K562 (cell line): Measurements from ENCODE around the gene MICAL2. TPM values are rescaled to one million over a fixed set of nuclear protein-coding genes. Genes with fewer than 3 reads are reported as not detected.

Experiments
- CHD1 ChIP-seq: fragments of 200-600 bp; sonication (generic); IDR thresholded peaks from one replicate; pipeline ENCODE4 v1.6.1; 2012; ENCODE audit warnings: mild to moderate bottlenecking, moderate library complexity, low read length, inconsistent platforms
- CTBP1 ChIP-seq: fragments of 450-650 bp; IDR thresholded peaks from 2 replicates; pipeline ENCODE4 v1.6.1; 2016; ENCODE audit warnings: borderline replicate concordance
- FOXP1 ChIP-seq: sonication (generic); formaldehyde crosslinking; IDR thresholded peaks from 2 replicates; pipeline ENCODE4 v1.8.0; 2022; ENCODE audit warnings: mild to moderate bottlenecking, missing genetic modification reagents
- HNRNPH1 ChIP-seq: fragments of 200-400 bp; formaldehyde crosslinking; optimal IDR thresholded peaks from 2 replicates; pipeline ENCODE3; 2017; ENCODE audit warnings: low read depth, mild to moderate bottlenecking, low read length, moderate library complexity
- KAT7 ChIP-seq: sonication (generic); formaldehyde crosslinking; IDR thresholded peaks from 2 replicates; pipeline ENCODE4 v1.8.0; 2022; ENCODE audit warnings: missing genetic modification reagents, mild to moderate bottlenecking, borderline replicate concordance
- NCOA1 ChIP-seq: fragments of 450-650 bp; IDR thresholded peaks from 2 replicates; pipeline ENCODE4 v1.6.1; 2016; ENCODE audit warnings: low read depth
- NR2C2 ChIP-seq, 2 experiments: fragments of 200-800 bp in 1 of 2; sonication (Bioruptor generic) in 1 of 2; sonication (generic) in 1 of 2; formaldehyde crosslinking in 1 of 2; IDR thresholded peaks; 2 replicates each; pipeline versions ENCODE4 v1.6.1 to v1.8.0; 2016 to 2022; ENCODE audit warnings: mild to moderate bottlenecking in 1 of 2, missing compliant biosample characterization in 1 of 2, missing genetic modification characterization in 1 of 2, missing genetic modification reagents in 1 of 2
- PATZ1 ChIP-seq: fragments of 250-450 bp; sonication (Bioruptor Pico); IDR thresholded peaks from 2 replicates; pipeline ENCODE4 v1.5.0; 2020; ENCODE audit warnings: mild to moderate bottlenecking, borderline replicate concordance
- PHF8 ChIP-seq: fragments of 200-600 bp; sonication (generic); IDR thresholded peaks from 2 replicates; pipeline ENCODE4 v1.6.1; 2012; ENCODE audit warnings: mixed run types, mild to moderate bottlenecking, inconsistent platforms, low read length, moderate library complexity, borderline replicate concordance
- POLR2G ChIP-seq: fragments of 200-400 bp; formaldehyde crosslinking; IDR thresholded peaks from 2 replicates; pipeline ENCODE4 v1.6.1; 2017; ENCODE audit warnings: low read depth, mild to moderate bottlenecking, antibody characterized with exemption, low read length, moderate library complexity
- RBBP5 ChIP-seq: fragments of 200-600 bp; sonication (generic); IDR thresholded peaks from 2 replicates; pipeline ENCODE4 v1.6.1; 2012; ENCODE audit warnings: borderline replicate concordance, mild to moderate bottlenecking, low read length, control low read depth, inconsistent platforms; ENCODE audit not compliant: insufficient read depth, poor library complexity, severe bottlenecking
- ZBTB7A ChIP-seq: IDR thresholded peaks from 2 replicates; pipeline ENCODE4 v1.6.1; 2011; ENCODE audit warnings: low read depth, mild to moderate bottlenecking, low read length, moderate library complexity, borderline replicate concordance; ENCODE audit not compliant: control insufficient read depth
- ZNF263 ChIP-seq: sonication (generic); formaldehyde crosslinking; IDR thresholded peaks from 2 replicates; pipeline ENCODE4 v1.8.0; 2022; ENCODE audit warnings: mild to moderate bottlenecking, missing genetic modification reagents, borderline replicate concordance
- polyA plus RNA-seq, 8 experiments: library from polyadenylated mRNA; depleted of rRNA in 4 of 8; stranded (reverse) in 5 of 8; unstranded in 3 of 8; fragments of >200 nt; fragmentation: Nextera tagmentation in 2 of 8; fragmentation: Illumina TruSeq in 1 of 8; extraction: Ambion mirVana in 2 of 8; extraction: Trizol in 1 of 8; gene quantifications; 2 replicates each; pipeline versions ENCODE4 v1.2.1 to v1.2.3, GENCODE V29; 2011 to 2014; ENCODE audit warnings: inconsistent platforms in 1 of 8, missing spikeins in 1 of 8
- total RNA-seq, 7 experiments: library from RNA; depleted of rRNA in 6 of 7; stranded (reverse); fragments of >200 nt in 6 of 7; fragmentation: Illumina TruSeq in 2 of 7; extraction: Trizol in 2 of 7; gene quantifications; 2 replicates each; pipeline versions ENCODE4 v1.2.1 to v1.2.3, GENCODE V29; 2011 to 2021; ENCODE audit warnings: low replicate concordance in 1 of 7
- TF ChIP-seq, protein P1 (sequence below): sonication (generic); formaldehyde crosslinking; IDR thresholded peaks from 2 replicates; pipeline ENCODE4 v1.8.0; 2022; ENCODE audit warnings: mild to moderate bottlenecking, missing genetic modification reagents
- TF ChIP-seq, protein P2 (sequence below), 2 experiments: fragments of 450-650 bp; conservative IDR thresholded peaks; 2 replicates each; pipeline ENCODE4 v1.6.1; 2017; ENCODE audit warnings: mild to moderate bottlenecking in 2 of 2, moderate library complexity in 2 of 2

The MICAL2 gene
- total and polyA plus RNA-seq, 9 of the 15 experiments (the other 6 are each of a cell fraction or from before 2014, with no cell fraction given) = 4.7 to 64.2 (median 33.6) TPM

DNA sequence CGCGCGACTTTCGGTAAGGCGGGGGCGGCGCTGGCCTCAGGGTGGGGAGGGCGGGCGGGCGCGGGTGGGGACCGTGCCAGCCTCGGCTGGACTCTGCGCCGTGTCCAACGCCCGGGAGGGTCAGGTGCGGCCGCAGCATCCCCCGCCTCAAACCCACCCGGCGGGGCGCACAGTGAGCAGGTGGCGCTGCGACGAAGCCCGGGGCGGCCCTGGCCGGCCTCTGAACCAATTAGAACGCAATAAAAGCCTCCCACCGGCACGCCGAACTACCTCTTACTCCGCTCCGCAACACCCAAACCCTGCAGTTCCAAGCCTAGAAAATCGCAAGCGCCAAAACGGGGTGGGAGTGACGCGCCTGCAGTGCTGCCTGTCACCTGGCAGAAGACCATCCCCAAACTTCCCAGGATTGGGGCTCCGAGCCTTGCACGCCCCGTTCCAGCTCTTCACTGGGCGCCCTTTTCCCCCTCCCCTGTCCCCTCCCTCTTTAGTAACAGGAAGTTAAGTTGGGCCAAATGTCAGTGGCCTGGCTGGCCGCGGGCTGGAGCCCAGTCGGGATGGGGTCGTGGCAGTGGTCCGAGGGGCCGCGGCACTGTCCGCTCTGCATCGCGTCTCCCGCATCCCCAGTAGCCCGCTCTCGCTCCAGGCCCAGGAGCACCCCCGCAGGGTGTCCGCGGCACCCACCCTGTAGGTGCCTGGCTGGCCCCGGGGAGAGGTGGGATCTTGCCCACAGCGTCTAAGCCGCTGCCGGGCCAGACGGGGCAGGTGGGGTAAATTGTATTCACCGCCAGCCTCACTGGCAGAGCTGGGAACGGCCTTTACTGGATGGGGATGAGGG lies 541 bp downstream of the MICAL2 start (continued):
- TF ChIP-seq FOXP1 (CRISPR knock-in tag) (peak; percentile 38; the same call in 1 of the 2 replicates), ZNF263 (CRISPR knock-in tag) (peak; percentile 86), ZBTB7A (peak; percentile 56; the same call in 1 of the 2 replicates), CTBP1 (peak; percentile 21; the same call in 1 of the 2 replicates), PATZ1 (CRISPR knock-in tag) (no peak), KAT7 (CRISPR knock-in tag) (0 out of 2 replicates have a peak, but pooled peaks have one; percentile 61), NR2C2 (CRISPR knock-in tag; IDR thresholded peaks at IDR 0.05) (no peak), NR2C2 (tag; IDR thresholded peaks at IDR 0.05) (0 out of 2 replicates have a peak, but pooled peaks have one; percentile 29), PHF8 (peak; percentile 32; the same call in 1 of the 2 replicates), HNRNPH1 (no peak), CHD1 (peak; percentile 66), RBBP5 (peak; percentile 67), NCOA1 (no peak), POLR2G (peak; percentile 48; the same call in 1 of the 2 replicates)
- TF ChIP-seq, protein P1, sequence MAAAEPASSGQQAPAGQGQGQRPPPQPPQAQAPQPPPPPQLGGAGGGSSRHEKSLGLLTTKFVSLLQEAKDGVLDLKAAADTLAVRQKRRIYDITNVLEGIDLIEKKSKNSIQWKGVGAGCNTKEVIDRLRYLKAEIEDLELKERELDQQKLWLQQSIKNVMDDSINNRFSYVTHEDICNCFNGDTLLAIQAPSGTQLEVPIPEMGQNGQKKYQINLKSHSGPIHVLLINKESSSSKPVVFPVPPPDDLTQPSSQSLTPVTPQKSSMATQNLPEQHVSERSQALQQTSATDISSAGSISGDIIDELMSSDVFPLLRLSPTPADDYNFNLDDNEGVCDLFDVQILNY (CRISPR knock-in tag) = no peak
- TF ChIP-seq, protein P2, sequence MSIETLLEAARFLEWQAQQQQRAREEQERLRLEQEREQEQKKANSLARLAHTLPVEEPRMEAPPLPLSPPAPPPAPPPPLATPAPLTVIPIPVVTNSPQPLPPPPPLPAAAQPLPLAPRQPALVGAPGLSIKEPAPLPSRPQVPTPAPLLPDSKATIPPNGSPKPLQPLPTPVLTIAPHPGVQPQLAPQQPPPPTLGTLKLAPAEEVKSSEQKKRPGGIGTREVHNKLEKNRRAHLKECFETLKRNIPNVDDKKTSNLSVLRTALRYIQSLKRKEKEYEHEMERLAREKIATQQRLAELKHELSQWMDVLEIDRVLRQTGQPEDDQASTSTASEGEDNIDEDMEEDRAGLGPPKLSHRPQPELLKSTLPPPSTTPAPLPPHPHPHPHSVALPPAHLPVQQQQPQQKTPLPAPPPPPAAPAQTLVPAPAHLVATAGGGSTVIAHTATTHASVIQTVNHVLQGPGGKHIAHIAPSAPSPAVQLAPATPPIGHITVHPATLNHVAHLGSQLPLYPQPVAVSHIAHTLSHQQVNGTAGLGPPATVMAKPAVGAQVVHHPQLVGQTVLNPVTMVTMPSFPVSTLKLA (conservative IDR thresholded peaks at IDR 0.05) = no peak; a peak in 1 of 4 replicates
